Measurements from ENCODE around the gene PDE7B.

DNA sequence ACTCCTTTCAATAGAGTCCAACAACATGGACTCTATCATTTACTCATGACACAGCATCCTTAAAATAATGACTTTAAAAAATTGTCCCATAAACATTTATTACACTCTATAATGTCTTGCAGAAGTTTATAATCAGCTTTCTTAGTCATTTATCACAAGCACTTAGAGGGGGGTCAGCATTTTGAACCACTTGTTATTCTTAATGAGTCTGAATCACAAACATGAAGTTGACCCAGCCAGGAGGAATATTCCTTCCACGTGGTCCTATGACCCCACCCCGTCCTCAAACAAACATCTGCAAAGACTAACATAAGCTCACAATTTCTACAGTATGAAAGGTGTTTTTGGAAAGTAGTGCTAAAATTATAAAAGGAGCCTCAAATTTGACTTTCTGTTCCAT, 307.5 kb downstream of the PDE7B start:
- TF ChIP-seq, protein P1, sequence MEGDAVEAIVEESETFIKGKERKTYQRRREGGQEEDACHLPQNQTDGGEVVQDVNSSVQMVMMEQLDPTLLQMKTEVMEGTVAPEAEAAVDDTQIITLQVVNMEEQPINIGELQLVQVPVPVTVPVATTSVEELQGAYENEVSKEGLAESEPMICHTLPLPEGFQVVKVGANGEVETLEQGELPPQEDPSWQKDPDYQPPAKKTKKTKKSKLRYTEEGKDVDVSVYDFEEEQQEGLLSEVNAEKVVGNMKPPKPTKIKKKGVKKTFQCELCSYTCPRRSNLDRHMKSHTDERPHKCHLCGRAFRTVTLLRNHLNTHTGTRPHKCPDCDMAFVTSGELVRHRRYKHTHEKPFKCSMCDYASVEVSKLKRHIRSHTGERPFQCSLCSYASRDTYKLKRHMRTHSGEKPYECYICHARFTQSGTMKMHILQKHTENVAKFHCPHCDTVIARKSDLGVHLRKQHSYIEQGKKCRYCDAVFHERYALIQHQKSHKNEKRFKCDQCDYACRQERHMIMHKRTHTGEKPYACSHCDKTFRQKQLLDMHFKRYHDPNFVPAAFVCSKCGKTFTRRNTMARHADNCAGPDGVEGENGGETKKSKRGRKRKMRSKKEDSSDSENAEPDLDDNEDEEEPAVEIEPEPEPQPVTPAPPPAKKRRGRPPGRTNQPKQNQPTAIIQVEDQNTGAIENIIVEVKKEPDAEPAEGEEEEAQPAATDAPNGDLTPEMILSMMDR (conservative IDR thresholded peaks at IDR 0.05; ENCODE audit: low read length): no peak
- TF ChIP-seq EZH2phosphoT487 (IDR thresholded peaks at IDR 0.05; ENCODE audit: borderline replicate concordance, low read depth, low read length): no peak

Measured in OCI-LY7 (cell line).